Measurements from ENCODE around the gene FKBP6.

FKBP6 gene

DNA sequence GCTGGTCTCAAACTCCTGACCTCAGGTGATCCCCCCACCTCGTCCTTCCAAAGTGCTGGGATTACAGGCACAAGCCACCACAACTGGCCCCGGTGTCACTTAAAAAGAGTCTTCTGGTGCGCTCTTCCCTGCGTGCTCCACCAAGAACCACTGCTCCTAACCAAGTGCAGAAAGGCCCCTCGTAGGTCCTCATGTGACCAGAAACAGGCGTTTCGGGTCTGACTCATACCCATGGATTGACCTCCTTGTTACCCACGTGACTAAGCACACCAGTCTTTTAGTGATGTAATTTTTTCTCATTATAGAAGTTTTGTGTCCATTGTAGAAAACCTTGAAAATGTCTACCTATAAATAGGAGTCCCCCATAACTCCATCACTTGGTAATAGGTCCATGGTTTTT is 13.9 kb downstream of the FKBP6 start:
- no peaks in the 10 kb centered on the region for H3K9me3 ChIP-seq (ENCODE audit: severe bottlenecking)
- TF ChIP-seq, protein P1, sequence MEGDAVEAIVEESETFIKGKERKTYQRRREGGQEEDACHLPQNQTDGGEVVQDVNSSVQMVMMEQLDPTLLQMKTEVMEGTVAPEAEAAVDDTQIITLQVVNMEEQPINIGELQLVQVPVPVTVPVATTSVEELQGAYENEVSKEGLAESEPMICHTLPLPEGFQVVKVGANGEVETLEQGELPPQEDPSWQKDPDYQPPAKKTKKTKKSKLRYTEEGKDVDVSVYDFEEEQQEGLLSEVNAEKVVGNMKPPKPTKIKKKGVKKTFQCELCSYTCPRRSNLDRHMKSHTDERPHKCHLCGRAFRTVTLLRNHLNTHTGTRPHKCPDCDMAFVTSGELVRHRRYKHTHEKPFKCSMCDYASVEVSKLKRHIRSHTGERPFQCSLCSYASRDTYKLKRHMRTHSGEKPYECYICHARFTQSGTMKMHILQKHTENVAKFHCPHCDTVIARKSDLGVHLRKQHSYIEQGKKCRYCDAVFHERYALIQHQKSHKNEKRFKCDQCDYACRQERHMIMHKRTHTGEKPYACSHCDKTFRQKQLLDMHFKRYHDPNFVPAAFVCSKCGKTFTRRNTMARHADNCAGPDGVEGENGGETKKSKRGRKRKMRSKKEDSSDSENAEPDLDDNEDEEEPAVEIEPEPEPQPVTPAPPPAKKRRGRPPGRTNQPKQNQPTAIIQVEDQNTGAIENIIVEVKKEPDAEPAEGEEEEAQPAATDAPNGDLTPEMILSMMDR (IDR thresholded peaks at IDR 0.05; ENCODE audit: low read depth, low read length): no peak
- no peak overlapping the region for H3K27ac ChIP-seq
- no peak for DNase-seq
- H3K36me3 ChIP-seq: no peaks in the 10 kb centered on the region
- H3K27me3 ChIP-seq (ENCODE audit: insufficient read depth, low read depth, severe bottlenecking): no peaks in the 10 kb centered on the region
- no peak overlapping the region for H3K4me3 ChIP-seq (ENCODE audit: low read depth, low read length)

DNA sequence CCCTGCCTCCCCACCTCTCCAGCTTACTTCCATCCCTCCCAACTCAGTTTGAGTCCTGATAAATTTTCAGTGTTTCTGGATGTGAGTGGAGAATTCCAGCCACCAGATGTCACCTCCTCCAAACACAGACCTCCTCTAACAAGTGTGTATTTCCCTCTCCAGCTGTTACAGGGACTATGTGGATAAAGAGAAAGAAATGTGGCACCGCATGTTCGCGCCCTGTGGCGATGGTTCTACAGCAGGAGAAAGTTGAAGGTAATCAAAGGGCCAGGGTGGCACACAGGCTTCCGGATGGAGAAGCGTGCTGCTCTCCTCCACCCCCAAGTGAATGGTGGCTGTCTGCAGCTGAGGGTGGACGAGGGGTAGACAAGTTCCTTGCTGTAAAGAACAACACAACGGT is 14.7 kb downstream of the FKBP6 start:
- H3K27me3 ChIP-seq (ENCODE audit: insufficient read depth, low read depth, severe bottlenecking): no peaks in the 10 kb centered on the region
- no peak overlapping the region for H3K4me3 ChIP-seq (ENCODE audit: low read depth, low read length)
- no peaks in the 10 kb centered on the region for H3K36me3 ChIP-seq
- no peaks in the 10 kb centered on the region for H3K9me3 ChIP-seq (ENCODE audit: severe bottlenecking)
- H3K27ac ChIP-seq: no peak overlapping the region
- no peak for DNase-seq
- TF ChIP-seq, protein P1 (IDR thresholded peaks at IDR 0.05; ENCODE audit: low read depth, low read length): peak; percentile 32; the same call in 1 of the 2 replicates

DNA sequence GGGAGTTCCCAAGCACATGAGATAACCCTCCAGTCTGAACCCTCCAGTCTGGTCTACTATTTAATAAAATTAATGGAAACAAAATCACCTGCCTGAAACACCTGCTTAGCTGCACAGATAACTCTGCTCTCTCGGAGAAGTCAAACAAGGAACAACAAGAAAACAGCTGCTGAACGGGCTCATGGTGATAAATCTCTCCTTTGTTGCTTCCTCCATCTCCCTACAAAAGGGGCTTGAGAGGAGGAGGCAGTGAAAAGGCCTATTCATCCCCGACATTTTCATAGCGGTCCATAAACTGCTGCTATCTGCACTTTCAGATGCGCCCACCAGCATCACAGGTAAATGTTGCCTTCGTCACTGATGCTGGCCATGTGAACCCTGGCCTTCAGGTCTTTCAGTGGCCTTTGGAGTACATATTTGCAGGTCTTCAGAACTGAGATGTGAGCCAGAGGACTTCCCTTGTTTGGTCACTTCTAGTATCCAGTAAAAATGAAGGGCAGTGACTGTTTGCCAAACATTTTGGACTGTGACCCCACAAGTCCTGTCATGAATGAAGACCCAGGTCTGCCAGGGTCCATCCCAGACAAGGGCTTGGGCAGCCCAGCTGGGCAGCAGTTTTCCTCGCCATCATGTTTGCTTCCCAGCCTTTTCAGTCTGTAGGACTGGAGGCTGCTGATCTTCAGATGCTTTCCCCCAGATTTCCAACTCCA is 15.9 kb downstream of the FKBP6 start:
- Histone ChIP-seq H3K27me3 (ENCODE audit: insufficient read depth, low read depth, severe bottlenecking) (no peaks in the 10 kb centered on the region), H3K27ac (no peak overlapping the region), H3K9me3 (ENCODE audit: severe bottlenecking) (no peaks in the 10 kb centered on the region), H3K4me3 (ENCODE audit: low read depth, low read length) (no peak overlapping the region), H3K36me3 (no peaks in the 10 kb centered on the region)
- DNase-seq: no peak
- TF ChIP-seq, protein P1 (IDR thresholded peaks at IDR 0.05; ENCODE audit: low read depth, low read length): no peak

DNA sequence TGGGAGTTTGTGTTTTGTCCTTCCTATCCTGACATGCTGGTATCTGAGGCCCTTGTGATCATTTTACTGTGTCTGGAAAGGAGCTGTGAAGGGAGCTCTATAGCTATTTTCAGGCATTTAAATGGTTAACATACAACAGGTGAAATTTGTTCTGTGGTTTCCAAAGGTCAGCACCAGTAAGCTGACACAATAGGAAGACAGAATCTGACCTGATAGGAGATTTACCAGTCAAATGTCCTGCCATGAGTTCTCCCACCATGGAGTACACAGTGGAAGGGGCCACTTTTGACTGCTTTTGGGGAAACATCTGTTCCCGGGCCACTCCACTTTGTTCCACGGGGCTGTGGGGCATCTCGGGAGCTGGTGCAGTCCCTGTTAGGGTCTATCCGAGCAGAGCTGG is 17.6 kb downstream of the FKBP6 start:
- DNase-seq: no peak
- H3K27me3 ChIP-seq (ENCODE audit: insufficient read depth, low read depth, severe bottlenecking): no peaks in the 10 kb centered on the region
- TF ChIP-seq, protein P1 (IDR thresholded peaks at IDR 0.05; ENCODE audit: low read depth, low read length): no peak
- H3K9me3 ChIP-seq (ENCODE audit: severe bottlenecking): no peaks in the 10 kb centered on the region
- no peak overlapping the region for H3K4me3 ChIP-seq (ENCODE audit: low read depth, low read length)
- H3K27ac ChIP-seq: no peak overlapping the region
- H3K36me3 ChIP-seq: no peaks in the 10 kb centered on the region

DNA sequence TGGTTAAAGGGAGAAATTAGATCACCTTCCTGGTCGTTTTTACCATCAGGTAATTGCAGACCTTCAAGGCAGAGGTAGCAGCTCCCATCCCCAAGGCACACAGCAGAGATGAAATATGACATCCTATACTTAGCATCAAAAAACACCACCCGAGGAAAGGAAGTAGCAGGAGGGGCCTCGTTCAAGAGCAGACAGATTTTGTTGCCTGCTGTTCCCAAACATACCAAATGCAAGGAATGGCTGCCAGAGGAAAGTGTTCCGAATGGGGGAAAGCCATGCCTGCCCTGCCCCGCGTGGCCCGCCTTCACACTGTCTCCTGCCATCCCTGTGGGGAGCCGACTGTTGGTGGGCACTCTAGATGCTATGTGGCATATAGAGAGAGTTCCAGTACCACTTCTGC is 18.0 kb downstream of the FKBP6 start:
- no peak overlapping the region for H3K4me3 ChIP-seq (ENCODE audit: low read depth, low read length)
- TF ChIP-seq, protein P1 (IDR thresholded peaks at IDR 0.05; ENCODE audit: low read depth, low read length): no peak
- no peaks in the 10 kb centered on the region for H3K27me3 ChIP-seq (ENCODE audit: insufficient read depth, low read depth, severe bottlenecking)
- H3K36me3 ChIP-seq: no peaks in the 10 kb centered on the region
- no peak for DNase-seq
- H3K27ac ChIP-seq: no peak overlapping the region
- H3K9me3 ChIP-seq (ENCODE audit: severe bottlenecking): no peaks in the 10 kb centered on the region

DNA sequence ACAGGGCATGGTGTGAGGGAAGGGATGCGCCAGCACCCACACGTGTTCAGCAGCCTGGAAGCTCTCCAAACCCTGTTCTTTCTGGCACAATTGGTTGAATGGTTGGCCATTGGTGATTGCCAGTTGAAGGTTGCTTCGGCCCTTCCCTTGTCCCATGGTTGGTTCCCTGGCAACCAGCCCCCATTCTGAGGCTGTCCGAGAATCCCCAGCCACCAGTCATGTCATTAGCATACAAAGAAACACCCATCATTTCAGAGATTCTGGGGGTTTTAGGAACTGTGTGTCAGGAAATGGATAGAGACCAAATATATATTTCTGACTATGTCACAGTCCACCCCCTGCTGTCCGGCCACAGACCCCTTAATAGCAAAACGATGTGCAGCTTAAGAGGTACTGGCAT is 21.8 kb downstream of the FKBP6 start:
- TF ChIP-seq, protein P1 (IDR thresholded peaks at IDR 0.05; ENCODE audit: low read depth, low read length): no peak
- Histone ChIP-seq H3K27ac (no peak overlapping the region), H3K36me3 (no peaks in the 10 kb centered on the region)

More for the DNA sequence above, 21.8 kb downstream of the FKBP6 start:
- no peaks in the 10 kb centered on the region for H3K9me3 ChIP-seq (ENCODE audit: severe bottlenecking)
- no peak overlapping the region for H3K4me3 ChIP-seq (ENCODE audit: low read depth, low read length)
- H3K27me3 ChIP-seq (ENCODE audit: insufficient read depth, low read depth, severe bottlenecking): no peaks in the 10 kb centered on the region
- DNase-seq: no peak
